SK-N-DZ (cell line): ENCODE data around the gene AATK.
"Not testable (repeated sequence)": the region's sequence is repeated elsewhere in the genome, so short reads cannot be mapped to it uniquely, and the experiment has no call there.

Experiments used
- DNase-seq: peaks from one replicate; pipeline ENCODE4 v3.0.0-alpha.2; 2015; ENCODE audit warnings: low spot score

Gene AATK

GRCh38 chr17:81091774-81092517 is 74.1 kb downstream of the AATK start:
- no peak for DNase-seq

- DNase-seq: no peak
Observed at GRCh38 chr17:81091154-81091553, 74.9 kb downstream of the AATK start.

- no peak for DNase-seq
Observed at GRCh38 chr17:81090361-81091136, 75.5 kb downstream of the AATK start.

- DNase-seq: no peak
Observed at GRCh38 chr17:81086789-81087551, 79.1 kb downstream of the AATK start.

GRCh38 chr17:81085420-81085911 is 80.6 kb downstream of the AATK start:
- no peak for DNase-seq

- no peak for DNase-seq
Observed at GRCh38 chr17:81084680-81085419, 81.2 kb downstream of the AATK start.

GRCh38 chr17:81083125-81083765 is 82.8 kb downstream of the AATK start:
- no peak for DNase-seq

GRCh38 chr17:81082177-81083073 is 83.6 kb downstream of the AATK start:
- DNase-seq: no peak

- no peak for DNase-seq
Observed at GRCh38 chr17:81081222-81082176, 84.5 kb downstream of the AATK start.

- DNase-seq: no peak
Observed at GRCh38 chr17:81080019-81080418, 86.0 kb downstream of the AATK start.

- not testable (repeated sequence) for DNase-seq
Observed at GRCh38 chr17:81078026-81078913, 87.8 kb downstream of the AATK start.

- DNase-seq: peak; percentile 87
Observed at GRCh38 chr17:81076141-81076679, 89.8 kb downstream of the AATK start.

GRCh38 chr17:81075307-81075706 is 90.7 kb downstream of the AATK start:
- no peak for DNase-seq

GRCh38 chr17:81074875-81075274 is 91.1 kb downstream of the AATK start:
- DNase-seq: no peak

- no peak for DNase-seq
Observed at GRCh38 chr17:81073967-81074839, 91.8 kb downstream of the AATK start.
